Fibroblast of mammary gland (primary cell): Measurements from ENCODE around the gene RAB21.

ENCODE experiments used
- DNase-seq: peaks from one replicate; pipeline ENCODE4 v3.0.0-alpha.2; 2010; ENCODE audit warnings: low read depth
- H3K4me3 ChIP-seq: 2 replicates; pipeline ENCODE4 v1.5.1; 2011; ENCODE audit warnings: low read depth, mild to moderate bottlenecking, low read length, moderate library complexity; ENCODE audit not compliant: control insufficient read depth
- TF ChIP-seq, protein P1 (sequence below): conservative IDR thresholded peaks from 2 replicates; pipeline ENCODE4 v1.5.1; 2011; ENCODE audit warnings: low read depth, low read length, inconsistent platforms; ENCODE audit not compliant: control insufficient read depth, insufficient read depth

RAB21 gene

GRCh38 chr12:71780237-71780822 is 25.7 kb downstream of the RAB21 start:
- TF ChIP-seq, protein P1, sequence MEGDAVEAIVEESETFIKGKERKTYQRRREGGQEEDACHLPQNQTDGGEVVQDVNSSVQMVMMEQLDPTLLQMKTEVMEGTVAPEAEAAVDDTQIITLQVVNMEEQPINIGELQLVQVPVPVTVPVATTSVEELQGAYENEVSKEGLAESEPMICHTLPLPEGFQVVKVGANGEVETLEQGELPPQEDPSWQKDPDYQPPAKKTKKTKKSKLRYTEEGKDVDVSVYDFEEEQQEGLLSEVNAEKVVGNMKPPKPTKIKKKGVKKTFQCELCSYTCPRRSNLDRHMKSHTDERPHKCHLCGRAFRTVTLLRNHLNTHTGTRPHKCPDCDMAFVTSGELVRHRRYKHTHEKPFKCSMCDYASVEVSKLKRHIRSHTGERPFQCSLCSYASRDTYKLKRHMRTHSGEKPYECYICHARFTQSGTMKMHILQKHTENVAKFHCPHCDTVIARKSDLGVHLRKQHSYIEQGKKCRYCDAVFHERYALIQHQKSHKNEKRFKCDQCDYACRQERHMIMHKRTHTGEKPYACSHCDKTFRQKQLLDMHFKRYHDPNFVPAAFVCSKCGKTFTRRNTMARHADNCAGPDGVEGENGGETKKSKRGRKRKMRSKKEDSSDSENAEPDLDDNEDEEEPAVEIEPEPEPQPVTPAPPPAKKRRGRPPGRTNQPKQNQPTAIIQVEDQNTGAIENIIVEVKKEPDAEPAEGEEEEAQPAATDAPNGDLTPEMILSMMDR, result peak; percentile 77
- DNase-seq, result peak; percentile 60

GRCh38 chr12:71782017-71782416 is 27.4 kb downstream of the RAB21 start:
- no peak overlapping the region for H3K4me3 ChIP-seq
- TF ChIP-seq, protein P1, result no peak
- no peak for DNase-seq

More at GRCh38 chr12:71780237-71780822, 25.7 kb downstream of the RAB21 start:
- no peak overlapping the region for H3K4me3 ChIP-seq

- H3K4me3 ChIP-seq, result no peak overlapping the region
- TF ChIP-seq, protein P1, result no peak
- no peak for DNase-seq
These were observed 32.2 kb downstream of the RAB21 start for GRCh38 chr12:71786829-71787228.

DNA sequence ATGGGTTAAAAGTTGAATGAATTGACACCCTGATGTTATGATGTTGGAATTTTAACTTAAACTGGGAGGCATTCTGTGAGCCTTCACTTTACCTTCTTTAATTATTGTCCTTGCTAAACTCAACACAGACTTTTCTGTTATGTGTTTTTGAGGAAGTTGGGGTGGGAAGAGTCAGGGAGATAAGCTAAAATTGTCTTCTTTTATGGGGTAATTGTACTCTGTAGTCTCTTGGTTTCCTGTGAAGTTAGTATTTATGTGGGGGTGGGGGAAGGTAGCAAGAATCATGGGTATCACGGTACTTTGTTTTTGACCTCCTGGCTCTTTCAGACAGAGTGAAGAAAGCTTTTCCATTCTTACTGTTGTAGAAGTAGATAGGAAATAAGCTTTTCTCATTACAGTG is 32.9 kb downstream of the RAB21 start:
- TF ChIP-seq, protein P1, result no peak
- H3K4me3 ChIP-seq, result no peak overlapping the region
- DNase-seq, result no peak

- no peak for DNase-seq
- TF ChIP-seq, protein P1, result no peak
- no peak overlapping the region for H3K4me3 ChIP-seq
These were observed 35.7 kb downstream of the RAB21 start for GRCh38 chr12:71790331-71790730.

DNA sequence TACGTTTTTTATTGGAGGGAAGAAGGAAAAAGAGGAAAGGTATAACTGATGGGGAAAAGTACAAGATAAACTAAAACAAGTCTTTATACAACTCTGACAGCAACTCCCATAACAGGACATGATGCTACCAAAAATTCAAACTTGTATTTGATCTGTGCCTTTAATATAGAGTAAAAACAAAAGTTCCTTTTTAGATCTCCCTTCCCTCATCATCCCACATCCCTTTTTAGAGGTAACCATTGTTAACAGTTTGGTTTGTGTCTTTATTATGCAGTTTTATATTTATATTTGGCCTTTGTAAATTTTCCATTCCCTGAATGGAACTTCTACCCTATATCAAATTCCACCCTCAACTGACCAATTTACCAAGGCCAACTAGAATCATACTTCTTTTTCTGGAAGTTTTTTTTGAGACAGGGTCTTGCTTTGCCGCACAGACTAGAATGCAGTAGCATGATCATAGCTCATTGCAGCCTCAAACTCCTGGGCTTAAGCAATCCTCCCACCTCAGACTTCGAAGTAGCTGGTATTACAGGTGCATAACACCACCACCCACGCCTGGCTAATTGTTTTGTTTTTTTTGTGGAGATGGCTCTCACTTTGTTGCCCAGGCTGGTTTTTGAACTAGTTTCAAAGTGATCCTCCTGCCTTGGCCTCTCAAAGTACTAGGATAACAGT is 36.9 kb downstream of the RAB21 start:
- no peak overlapping the region for H3K4me3 ChIP-seq
- TF ChIP-seq, protein P1, result no peak
- no peak for DNase-seq
